RWPE1 (cell line): ENCODE measurements around the gene FREY1.

Source experiments
- CTCF ChIA-PET: fragments of 350-600 bp; sonication (Branson Sonifier 250); formaldehyde crosslinking; extraction: SDS; loops from one replicate; lab custom pipeline; 2021; lab: Yijun Ruan, JAX
- POLR2A ChIA-PET: fragments of 400-600 bp; formaldehyde crosslinking; extraction: SDS; loops from one replicate; lab custom pipeline; 2020; ENCODE audit warnings: antibody characterized with exemption; ENCODE audit not compliant: low non-redundant PET; lab: Yijun Ruan, JAX
- DNase-seq: peaks from one replicate; pipeline ENCODE4 v3.0.0; 2012; ENCODE audit warnings: low spot score
- H3K27ac ChIP-seq: fragments of 450-650 bp; 2 replicates; pipeline ENCODE4 v1.5.1; 2017
- TF ChIP-seq, protein P1 (sequence below): fragments of 450-650 bp; conservative IDR thresholded peaks from 2 replicates; pipeline ENCODE4 v1.5.1; 2017; ENCODE audit warnings: low read depth, mild to moderate bottlenecking

The FREY1 gene

GRCh38 chr11:45922425-45923082, 15.5 kb upstream of the FREY1 start, which contains the start of gene LARGE2:
Gene LARGE2, plus strand, starts transcription at chr11:45922656. Its CDS starts 227 bp downstream, at chr11:45922883.
- ChIA-PET CTCF (interaction anchor here (0.8 to 1.9 kb wide), 4 partner anchors 8 to 50 kb away, joined by 3 to 7 read pairs (median 4); no protein-coding TSS in a partner anchor), POLR2A (interaction anchor here (0.6 kb wide), 1 partner anchor 9 kb away, joined by 4 read pairs; no protein-coding TSS in a partner anchor)
- TF ChIP-seq, protein P1, sequence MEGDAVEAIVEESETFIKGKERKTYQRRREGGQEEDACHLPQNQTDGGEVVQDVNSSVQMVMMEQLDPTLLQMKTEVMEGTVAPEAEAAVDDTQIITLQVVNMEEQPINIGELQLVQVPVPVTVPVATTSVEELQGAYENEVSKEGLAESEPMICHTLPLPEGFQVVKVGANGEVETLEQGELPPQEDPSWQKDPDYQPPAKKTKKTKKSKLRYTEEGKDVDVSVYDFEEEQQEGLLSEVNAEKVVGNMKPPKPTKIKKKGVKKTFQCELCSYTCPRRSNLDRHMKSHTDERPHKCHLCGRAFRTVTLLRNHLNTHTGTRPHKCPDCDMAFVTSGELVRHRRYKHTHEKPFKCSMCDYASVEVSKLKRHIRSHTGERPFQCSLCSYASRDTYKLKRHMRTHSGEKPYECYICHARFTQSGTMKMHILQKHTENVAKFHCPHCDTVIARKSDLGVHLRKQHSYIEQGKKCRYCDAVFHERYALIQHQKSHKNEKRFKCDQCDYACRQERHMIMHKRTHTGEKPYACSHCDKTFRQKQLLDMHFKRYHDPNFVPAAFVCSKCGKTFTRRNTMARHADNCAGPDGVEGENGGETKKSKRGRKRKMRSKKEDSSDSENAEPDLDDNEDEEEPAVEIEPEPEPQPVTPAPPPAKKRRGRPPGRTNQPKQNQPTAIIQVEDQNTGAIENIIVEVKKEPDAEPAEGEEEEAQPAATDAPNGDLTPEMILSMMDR: no peak
- H3K27ac ChIP-seq: peak within 1 kb of the TSS; percentile 100
- peak; percentile 84 for DNase-seq

DNA sequence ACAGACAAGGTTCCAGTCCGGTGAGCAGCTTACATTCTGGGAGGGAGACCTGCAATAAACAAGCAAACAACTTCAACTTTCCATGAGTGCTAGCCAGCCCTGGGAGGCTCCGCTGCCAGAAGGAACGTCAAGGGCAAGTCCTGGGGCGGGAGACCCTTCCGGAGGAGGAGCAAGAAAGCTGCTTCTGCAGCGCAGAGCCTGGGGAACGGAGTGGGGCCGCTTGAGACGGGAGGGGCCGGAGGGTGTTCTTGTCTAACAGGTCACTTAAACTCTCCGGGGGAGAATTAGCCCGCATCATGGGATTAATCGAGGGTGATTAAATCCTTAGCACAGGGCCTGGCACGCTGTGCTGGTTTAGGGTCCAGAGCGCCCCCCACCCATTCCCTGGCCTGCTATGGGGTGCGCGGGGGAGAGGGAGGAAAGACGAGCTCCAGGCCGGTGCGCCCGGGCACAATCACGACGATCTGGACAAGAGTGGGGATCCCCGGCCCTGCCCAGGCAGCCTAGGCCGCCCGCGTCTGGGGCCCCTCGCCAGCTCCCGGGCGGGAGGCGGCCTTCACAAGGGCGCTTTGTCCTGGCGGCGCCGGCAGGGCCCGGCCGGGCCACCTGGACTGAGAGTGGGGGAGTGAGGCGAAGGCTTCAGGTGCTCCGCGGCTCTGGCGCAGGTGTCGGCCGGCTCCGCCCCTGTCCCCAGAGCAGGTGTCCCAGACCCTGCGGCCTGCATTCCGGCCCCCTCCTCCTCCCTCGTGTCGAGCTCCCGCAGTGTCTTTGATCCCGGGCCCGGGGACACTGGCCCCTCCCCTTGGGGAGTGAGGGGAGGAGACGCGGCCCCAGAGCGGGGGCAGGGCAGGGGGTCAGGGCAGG, 14.7 kb upstream of the FREY1 start:
- CTCF ChIA-PET: interaction anchor here (0.8 kb wide), 1 partner anchor 9 kb away, joined by 6 read pairs; no protein-coding TSS in a partner anchor
- TF ChIP-seq, protein P1: no peak
- POLR2A ChIA-PET: interaction anchor here (0.6 kb wide), 1 partner anchor 9 kb away, joined by 4 read pairs; no protein-coding TSS in a partner anchor
- H3K27ac ChIP-seq: peak overlapping the region; percentile 100
- DNase-seq: no peak

GRCh38 chr11:45920531-45921477, 13.7 kb upstream of the FREY1 start:
- CTCF ChIA-PET: no interaction called here

DNA sequence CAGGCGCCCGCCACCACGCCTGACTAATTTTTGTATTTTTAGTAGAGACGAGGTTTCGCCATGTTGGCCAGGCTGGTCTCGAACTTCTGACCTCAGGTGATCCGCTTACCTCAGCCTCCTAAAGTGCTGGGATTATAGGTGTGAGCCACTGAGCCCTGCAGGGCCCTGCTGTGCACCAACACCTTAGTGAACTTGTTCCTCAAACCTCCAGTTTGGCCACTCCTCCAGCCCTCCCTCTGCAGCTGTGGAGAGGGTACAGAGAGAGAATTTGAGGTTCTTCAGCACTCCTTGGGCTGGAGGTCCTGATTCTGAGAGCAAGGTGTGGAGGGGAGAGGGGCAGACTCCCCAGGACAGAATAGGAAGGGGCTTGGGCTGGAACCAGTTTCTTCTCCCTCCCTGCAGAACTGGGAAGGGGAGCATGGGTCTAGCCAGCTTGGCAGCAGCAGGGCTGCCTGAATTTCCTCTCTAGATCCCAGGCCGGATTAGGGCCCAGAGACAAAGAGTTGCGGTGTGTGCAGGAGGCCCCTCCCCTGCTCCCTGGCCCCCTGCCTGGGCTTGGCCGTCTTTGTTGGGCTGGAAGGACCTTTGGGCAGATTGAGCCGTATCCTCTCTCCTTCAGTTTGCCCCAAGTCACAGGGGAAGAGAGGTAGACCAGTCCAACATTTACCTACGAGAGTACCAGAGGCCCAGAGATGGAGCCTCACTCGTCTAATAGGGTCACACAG, 12.9 kb upstream of the FREY1 start:
- ChIA-PET CTCF (no interaction called here), POLR2A (interaction anchor here (0.8 kb wide), 1 partner anchor 73 kb away, joined by 3 read pairs; no protein-coding TSS in a partner anchor)
- H3K27ac ChIP-seq: peak overlapping the region; percentile 100
- DNase-seq: no peak
- TF ChIP-seq, protein P1: no peak

More at GRCh38 chr11:45920531-45921477, 13.7 kb upstream of the FREY1 start:
- no peak for DNase-seq
- H3K27ac ChIP-seq: peak overlapping the region; percentile 100
- POLR2A ChIA-PET: interaction anchor here (0.8 kb wide), 1 partner anchor 74 kb away, joined by 3 read pairs; no protein-coding TSS in a partner anchor
- TF ChIP-seq, protein P1: no peak

- ChIA-PET POLR2A (no interaction called here), CTCF (interaction anchor here (1.3 kb wide), 1 partner anchor 21 kb away, joined by 3 read pairs; no protein-coding TSS in a partner anchor)
- peak overlapping the region; percentile 100 for H3K27ac ChIP-seq
Measured at GRCh38 chr11:45918962-45919675, 12.0 kb upstream of the FREY1 start.

More at GRCh38 chr11:45918962-45919675, 12.0 kb upstream of the FREY1 start:
- no peak for DNase-seq
- TF ChIP-seq, protein P1: no peak
